Calu3 (cell line): ENCODE data around the gene SMIM29. TPM values are rescaled to one million over a fixed set of nuclear protein-coding genes. Genes with fewer than 3 reads are reported as not detected.

Experiments used
- BruUV-seq: library from RNA; stranded (reverse); fragments of 400-500 nt; replicated peaks from 2 replicates; lab custom pipeline; 2021; lab: Mats Ljungman, UMichigan
- CTCF ChIA-PET: fragments of 300-600 bp; sonication (Branson Sonifier 250); formaldehyde crosslinking; loops from one replicate; lab custom pipeline; 2022; ENCODE audit warnings: antibody characterized with exemption; lab: Charles Lee
- DNase-seq: peaks from one replicate; pipeline ENCODE4 v3.0.0; 2022
- H3K27ac Mint-ChIP-seq: one replicate; pipeline ENCODE4 v1.8.0; 2022; ENCODE audit warnings: mixed read lengths; ENCODE audit not compliant: unreplicated experiment
- H3K27me3 Mint-ChIP-seq: one replicate; pipeline ENCODE4 v1.8.0; 2022; ENCODE audit warnings: mixed read lengths; ENCODE audit not compliant: unreplicated experiment
- H3K36me3 Mint-ChIP-seq: one replicate; pipeline ENCODE4 v1.8.0; 2022; ENCODE audit warnings: mild to moderate bottlenecking, moderate library complexity, mixed read lengths; ENCODE audit not compliant: insufficient read depth, unreplicated experiment
- H3K4me1 Mint-ChIP-seq: one replicate; pipeline ENCODE4 v1.8.0; 2022; ENCODE audit warnings: mild to moderate bottlenecking, low read depth, mixed read lengths; ENCODE audit not compliant: unreplicated experiment
- H3K4me3 Mint-ChIP-seq: one replicate; pipeline ENCODE4 v1.8.0; 2022; ENCODE audit warnings: mild to moderate bottlenecking, low read depth, moderate library complexity, mixed read lengths; ENCODE audit not compliant: unreplicated experiment
- H3K9me3 Mint-ChIP-seq: one replicate; pipeline ENCODE4 v1.8.0; 2022; ENCODE audit warnings: low read depth, mixed read lengths; ENCODE audit not compliant: unreplicated experiment
- intact Hi-C: fragments of 100-400 bp; cut with micrococcal nuclease; formaldehyde crosslinking; loops from one replicate; pipeline ENCODE4 v1.10.0; 2022; ENCODE audit not compliant: unreplicated experiment
- total RNA-seq: library from RNA; stranded (reverse); gene quantifications from 2 replicates; pipeline ENCODE4 v1.2.3, GENCODE V29; 2022
- TF ChIP-seq, protein P1 (sequence below): fragments of 200-600 bp; IDR thresholded peaks from one replicate; pipeline ENCODE4 v1.8.0; 2022; ENCODE audit warnings: antibody characterized with exemption; ENCODE audit not compliant: unreplicated experiment

The SMIM29 gene
- total RNA-seq, 1 experiment from 2014 or later: 59.2 TPM

GRCh38 chr6:34218691-34219090 is 30.1 kb downstream of the SMIM29 start:
- no peak for DNase-seq
- TF ChIP-seq, protein P1, sequence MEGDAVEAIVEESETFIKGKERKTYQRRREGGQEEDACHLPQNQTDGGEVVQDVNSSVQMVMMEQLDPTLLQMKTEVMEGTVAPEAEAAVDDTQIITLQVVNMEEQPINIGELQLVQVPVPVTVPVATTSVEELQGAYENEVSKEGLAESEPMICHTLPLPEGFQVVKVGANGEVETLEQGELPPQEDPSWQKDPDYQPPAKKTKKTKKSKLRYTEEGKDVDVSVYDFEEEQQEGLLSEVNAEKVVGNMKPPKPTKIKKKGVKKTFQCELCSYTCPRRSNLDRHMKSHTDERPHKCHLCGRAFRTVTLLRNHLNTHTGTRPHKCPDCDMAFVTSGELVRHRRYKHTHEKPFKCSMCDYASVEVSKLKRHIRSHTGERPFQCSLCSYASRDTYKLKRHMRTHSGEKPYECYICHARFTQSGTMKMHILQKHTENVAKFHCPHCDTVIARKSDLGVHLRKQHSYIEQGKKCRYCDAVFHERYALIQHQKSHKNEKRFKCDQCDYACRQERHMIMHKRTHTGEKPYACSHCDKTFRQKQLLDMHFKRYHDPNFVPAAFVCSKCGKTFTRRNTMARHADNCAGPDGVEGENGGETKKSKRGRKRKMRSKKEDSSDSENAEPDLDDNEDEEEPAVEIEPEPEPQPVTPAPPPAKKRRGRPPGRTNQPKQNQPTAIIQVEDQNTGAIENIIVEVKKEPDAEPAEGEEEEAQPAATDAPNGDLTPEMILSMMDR: no peak
- CTCF ChIA-PET: interaction anchor here (0.6 kb wide), 1 partner anchor 9 kb away, joined by 3 read pairs; no protein-coding TSS in a partner anchor
- no peaks in the 10 kb centered on the region for H3K36me3 Mint-ChIP-seq
- intact Hi-C loops: no loop called here
- peaks cover 8% of the 10 kb centered on the region for H3K4me1 Mint-ChIP-seq
- no peaks in the 10 kb centered on the region for H3K27me3 Mint-ChIP-seq
- no peaks in the 10 kb centered on the region for H3K9me3 Mint-ChIP-seq
- H3K27ac Mint-ChIP-seq: no peak overlapping the region
- no TSS peak for BruUV-seq
- no peak overlapping the region for H3K4me3 Mint-ChIP-seq

DNA sequence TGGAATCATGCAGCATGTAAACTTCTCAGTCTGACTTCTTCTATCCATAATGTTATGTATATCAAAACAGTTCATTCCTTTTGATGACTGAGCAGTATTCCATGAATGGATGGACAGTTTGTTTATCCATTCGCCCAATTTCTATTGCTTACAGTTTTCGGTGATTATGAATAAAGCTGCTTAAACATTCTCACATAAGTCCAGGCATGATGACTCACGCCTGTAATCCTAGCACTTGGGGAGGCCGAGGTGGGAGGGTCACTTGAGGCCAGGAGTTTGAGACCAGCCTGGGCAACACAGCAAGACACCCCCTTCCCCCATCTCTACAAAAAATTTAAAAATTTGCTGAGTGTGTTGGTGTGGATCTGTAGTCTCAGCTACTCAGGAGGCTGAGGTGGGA is 35.0 kb downstream of the SMIM29 start:
- no peaks in the 10 kb centered on the region for H3K36me3 Mint-ChIP-seq
- CTCF ChIA-PET: no interaction called here
- TF ChIP-seq, protein P1: no peak
- no TSS peak for BruUV-seq
- no peak overlapping the region for H3K4me3 Mint-ChIP-seq
- no peaks in the 10 kb centered on the region for H3K4me1 Mint-ChIP-seq
- no peak overlapping the region for H3K27ac Mint-ChIP-seq
- H3K9me3 Mint-ChIP-seq: no peaks in the 10 kb centered on the region
- intact Hi-C loops: no loop called here
- no peaks in the 10 kb centered on the region for H3K27me3 Mint-ChIP-seq
- no peak for DNase-seq

DNA sequence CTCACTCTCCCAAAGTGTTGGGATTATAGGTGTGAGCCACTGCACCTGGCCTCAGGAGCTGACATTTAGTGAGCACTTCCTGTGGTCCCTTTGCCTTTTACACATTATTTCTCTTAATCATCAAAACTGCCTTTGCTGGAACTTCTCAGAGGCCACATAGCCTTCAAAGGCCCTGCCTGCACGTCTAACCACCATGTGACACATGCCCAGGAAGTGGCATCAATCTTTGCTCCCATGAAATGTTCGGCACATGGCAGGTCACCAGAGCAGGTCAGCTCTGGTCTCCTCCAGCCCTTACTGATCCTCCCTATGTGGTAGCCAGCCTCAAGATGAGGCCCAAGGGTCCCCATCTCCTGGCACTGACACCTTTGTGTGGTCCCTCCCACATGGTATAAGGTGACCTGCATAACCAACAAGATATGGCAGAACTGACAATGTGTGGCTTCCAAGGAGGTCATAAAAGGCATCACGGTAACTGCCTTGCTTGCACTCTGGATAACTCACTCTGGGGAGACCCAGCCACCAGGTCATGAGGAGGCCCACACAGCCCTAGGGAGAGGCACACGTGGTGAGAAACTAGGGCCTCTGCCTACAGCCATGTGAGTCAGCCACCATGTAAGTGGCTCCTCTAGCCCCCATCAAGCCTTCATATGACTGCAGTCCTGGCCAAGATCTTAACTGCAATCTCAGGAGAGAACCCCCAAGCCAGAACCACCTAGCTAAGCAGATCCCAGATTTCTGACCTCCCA is 40.9 kb downstream of the SMIM29 start:
- TF ChIP-seq, protein P1: no peak
- no peaks in the 10 kb centered on the region for H3K9me3 Mint-ChIP-seq
- no peak for DNase-seq
- H3K27ac Mint-ChIP-seq: no peak overlapping the region
- CTCF ChIA-PET: interaction anchor here (1.3 kb wide), 1 partner anchor 207 kb away, joined by 4 read pairs; no protein-coding TSS in a partner anchor
- no peaks in the 10 kb centered on the region for H3K36me3 Mint-ChIP-seq
- no TSS peak for BruUV-seq
- no peaks in the 10 kb centered on the region for H3K27me3 Mint-ChIP-seq
- no peak overlapping the region for H3K4me3 Mint-ChIP-seq
- no peaks in the 10 kb centered on the region for H3K4me1 Mint-ChIP-seq
- intact Hi-C loops: no loop called here

DNA sequence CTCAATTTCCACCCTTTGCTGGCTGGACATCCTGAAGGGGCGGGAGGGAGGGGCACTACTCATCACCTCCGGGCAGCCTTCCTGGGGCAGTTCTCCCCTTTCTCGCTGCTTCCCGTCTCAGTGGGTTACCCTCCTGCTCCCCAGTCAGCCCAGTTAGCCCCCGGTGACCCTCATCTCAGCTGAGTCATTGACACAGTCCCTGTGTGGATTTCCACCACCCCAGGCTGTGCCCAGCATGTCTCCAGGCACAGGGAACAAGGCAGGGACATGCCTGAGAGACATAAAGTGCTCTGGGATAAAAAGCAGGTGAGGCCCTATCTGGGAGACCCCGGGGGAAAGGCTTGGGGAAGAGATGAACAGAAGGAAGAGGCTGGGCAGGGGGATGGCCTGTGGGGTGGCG is 42.1 kb downstream of the SMIM29 start:
- Mint-ChIP-seq H3K4me1 (no peaks in the 10 kb centered on the region), H3K4me3 (no peak overlapping the region), H3K27ac (no peak overlapping the region), H3K36me3 (no peaks in the 10 kb centered on the region), H3K27me3 (no peaks in the 10 kb centered on the region), H3K9me3 (no peaks in the 10 kb centered on the region)
- TF ChIP-seq, protein P1: no peak
- no TSS peak for BruUV-seq
- CTCF ChIA-PET: interaction anchor here (1.3 kb wide), 1 partner anchor 208 kb away, joined by 4 read pairs; no protein-coding TSS in a partner anchor
- no peak for DNase-seq
- intact Hi-C loops: no loop called here
